ENCODE results near the gene RAD23A.

RAD23A gene

GRCh38 chr19:13003081-13003480 lies 57.4 kb downstream of the RAD23A start:
- H3K9ac ChIP-seq, result no peak overlapping the region
- no peaks in the 10 kb centered on the region for H3K36me3 ChIP-seq (ENCODE audit: control insufficient read depth, insufficient read depth, low read length)
- H3K9me3 ChIP-seq (ENCODE audit: control insufficient read depth, low read length), result no peaks in the 10 kb centered on the region
- peaks cover 2% of the 10 kb centered on the region for H3K79me2 ChIP-seq
- H3K4me2 ChIP-seq (ENCODE audit: low read length), result no peak overlapping the region
- H3K4me3 ChIP-seq (ENCODE audit: low read depth, low read length), result no peak overlapping the region
- no peaks in the 10 kb centered on the region for H3K4me1 ChIP-seq
- H2AFZ ChIP-seq, result no peak overlapping the region
- H3K27ac ChIP-seq, result no peak overlapping the region
- TF ChIP-seq, protein P1, sequence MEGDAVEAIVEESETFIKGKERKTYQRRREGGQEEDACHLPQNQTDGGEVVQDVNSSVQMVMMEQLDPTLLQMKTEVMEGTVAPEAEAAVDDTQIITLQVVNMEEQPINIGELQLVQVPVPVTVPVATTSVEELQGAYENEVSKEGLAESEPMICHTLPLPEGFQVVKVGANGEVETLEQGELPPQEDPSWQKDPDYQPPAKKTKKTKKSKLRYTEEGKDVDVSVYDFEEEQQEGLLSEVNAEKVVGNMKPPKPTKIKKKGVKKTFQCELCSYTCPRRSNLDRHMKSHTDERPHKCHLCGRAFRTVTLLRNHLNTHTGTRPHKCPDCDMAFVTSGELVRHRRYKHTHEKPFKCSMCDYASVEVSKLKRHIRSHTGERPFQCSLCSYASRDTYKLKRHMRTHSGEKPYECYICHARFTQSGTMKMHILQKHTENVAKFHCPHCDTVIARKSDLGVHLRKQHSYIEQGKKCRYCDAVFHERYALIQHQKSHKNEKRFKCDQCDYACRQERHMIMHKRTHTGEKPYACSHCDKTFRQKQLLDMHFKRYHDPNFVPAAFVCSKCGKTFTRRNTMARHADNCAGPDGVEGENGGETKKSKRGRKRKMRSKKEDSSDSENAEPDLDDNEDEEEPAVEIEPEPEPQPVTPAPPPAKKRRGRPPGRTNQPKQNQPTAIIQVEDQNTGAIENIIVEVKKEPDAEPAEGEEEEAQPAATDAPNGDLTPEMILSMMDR (IDR thresholded peaks at IDR 0.05), result no peak
- no peaks in the 10 kb centered on the region for H3K27me3 ChIP-seq (ENCODE audit: control insufficient read depth, insufficient read depth, low read length)
